Ishikawa (cell line): ENCODE results near the gene IZUMO1.

ENCODE experiments used
- CEBPB ChIP-seq: IDR thresholded peaks from 2 replicates; pipeline ENCODE4 v1.6.1; 2012
- CREB1 ChIP-seq: IDR thresholded peaks from 2 replicates; pipeline ENCODE4 v1.6.1; 2012; ENCODE audit warnings: low read depth
- EGR1 ChIP-seq: IDR thresholded peaks from 2 replicates; pipeline ENCODE4 v1.6.1; 2012
- EP300 ChIP-seq: IDR thresholded peaks from 2 replicates; pipeline ENCODE4 v1.6.1; 2012; ENCODE audit warnings: borderline replicate concordance
- FOXM1 ChIP-seq: IDR thresholded peaks from 2 replicates; pipeline ENCODE4 v1.6.1; 2012; ENCODE audit warnings: low read depth, borderline replicate concordance
- NFIC ChIP-seq: IDR thresholded peaks from 2 replicates; pipeline ENCODE4 v1.6.1; 2012
- RAD21 ChIP-seq: IDR thresholded peaks from 2 replicates; pipeline ENCODE4 v1.6.1; 2012; ENCODE audit warnings: low read depth
- TAF1 ChIP-seq: IDR thresholded peaks from 2 replicates; pipeline ENCODE4 v1.6.1; 2012; ENCODE audit warnings: low read depth, mild to moderate bottlenecking
- TCF12 ChIP-seq: IDR thresholded peaks from 2 replicates; pipeline ENCODE4 v1.6.1; 2012; ENCODE audit warnings: low read depth
- TEAD4 ChIP-seq: IDR thresholded peaks from 2 replicates; pipeline ENCODE4 v1.6.1; 2012
- YY1 ChIP-seq: IDR thresholded peaks from 2 replicates; pipeline ENCODE4 v1.6.1; 2012; ENCODE audit warnings: low read depth
- ZBTB7A ChIP-seq: IDR thresholded peaks from 2 replicates; pipeline ENCODE4 v1.6.1; 2012; ENCODE audit warnings: low read depth
- TF ChIP-seq, protein P1 (sequence below): IDR thresholded peaks from 2 replicates; pipeline ENCODE4 v1.6.1; 2012
- TF ChIP-seq, protein P2 (sequence below): IDR thresholded peaks from 2 replicates; pipeline ENCODE4 v1.6.1; 2012
- TF ChIP-seq, protein P3 (sequence below): IDR thresholded peaks from 2 replicates; pipeline ENCODE4 v1.6.1; 2012; ENCODE audit warnings: low read depth, mild to moderate bottlenecking

The IZUMO1 gene

GRCh38 chr19:48760504-48761205 lies 13.9 kb upstream of the IZUMO1 start:
- TF ChIP-seq, protein P1, sequence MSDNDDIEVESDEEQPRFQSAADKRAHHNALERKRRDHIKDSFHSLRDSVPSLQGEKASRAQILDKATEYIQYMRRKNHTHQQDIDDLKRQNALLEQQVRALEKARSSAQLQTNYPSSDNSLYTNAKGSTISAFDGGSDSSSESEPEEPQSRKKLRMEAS = no peak

DNA sequence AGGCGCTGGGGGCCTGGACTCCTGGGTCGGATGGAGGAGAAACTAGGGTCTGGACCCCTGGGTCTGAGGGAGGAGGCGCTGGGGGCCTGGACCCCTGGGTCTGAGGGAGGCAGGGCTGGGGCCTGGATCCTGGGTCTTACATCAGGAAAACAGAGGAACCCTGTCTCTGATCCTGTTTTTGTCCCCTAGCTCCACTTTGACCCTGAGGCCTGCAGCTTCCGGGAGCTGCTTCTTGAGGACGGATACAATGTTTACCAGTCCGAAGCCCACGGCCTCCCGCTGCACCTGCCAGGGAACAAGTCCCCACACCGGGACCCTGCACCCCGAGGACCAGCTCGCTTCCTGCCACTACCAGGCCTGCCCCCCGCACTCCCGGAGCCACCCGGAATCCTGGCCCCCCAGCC lies 11.0 kb upstream of the IZUMO1 start:
- TF ChIP-seq NFIC (no peak), RAD21 (no peak), TCF12 (no peak), YY1 (no peak), ZBTB7A (no peak), FOXM1 (no peak)
- TF ChIP-seq, protein P2, sequence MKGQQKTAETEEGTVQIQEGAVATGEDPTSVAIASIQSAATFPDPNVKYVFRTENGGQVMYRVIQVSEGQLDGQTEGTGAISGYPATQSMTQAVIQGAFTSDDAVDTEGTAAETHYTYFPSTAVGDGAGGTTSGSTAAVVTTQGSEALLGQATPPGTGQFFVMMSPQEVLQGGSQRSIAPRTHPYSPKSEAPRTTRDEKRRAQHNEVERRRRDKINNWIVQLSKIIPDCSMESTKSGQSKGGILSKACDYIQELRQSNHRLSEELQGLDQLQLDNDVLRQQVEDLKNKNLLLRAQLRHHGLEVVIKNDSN = no peak
- TF ChIP-seq, protein P3, sequence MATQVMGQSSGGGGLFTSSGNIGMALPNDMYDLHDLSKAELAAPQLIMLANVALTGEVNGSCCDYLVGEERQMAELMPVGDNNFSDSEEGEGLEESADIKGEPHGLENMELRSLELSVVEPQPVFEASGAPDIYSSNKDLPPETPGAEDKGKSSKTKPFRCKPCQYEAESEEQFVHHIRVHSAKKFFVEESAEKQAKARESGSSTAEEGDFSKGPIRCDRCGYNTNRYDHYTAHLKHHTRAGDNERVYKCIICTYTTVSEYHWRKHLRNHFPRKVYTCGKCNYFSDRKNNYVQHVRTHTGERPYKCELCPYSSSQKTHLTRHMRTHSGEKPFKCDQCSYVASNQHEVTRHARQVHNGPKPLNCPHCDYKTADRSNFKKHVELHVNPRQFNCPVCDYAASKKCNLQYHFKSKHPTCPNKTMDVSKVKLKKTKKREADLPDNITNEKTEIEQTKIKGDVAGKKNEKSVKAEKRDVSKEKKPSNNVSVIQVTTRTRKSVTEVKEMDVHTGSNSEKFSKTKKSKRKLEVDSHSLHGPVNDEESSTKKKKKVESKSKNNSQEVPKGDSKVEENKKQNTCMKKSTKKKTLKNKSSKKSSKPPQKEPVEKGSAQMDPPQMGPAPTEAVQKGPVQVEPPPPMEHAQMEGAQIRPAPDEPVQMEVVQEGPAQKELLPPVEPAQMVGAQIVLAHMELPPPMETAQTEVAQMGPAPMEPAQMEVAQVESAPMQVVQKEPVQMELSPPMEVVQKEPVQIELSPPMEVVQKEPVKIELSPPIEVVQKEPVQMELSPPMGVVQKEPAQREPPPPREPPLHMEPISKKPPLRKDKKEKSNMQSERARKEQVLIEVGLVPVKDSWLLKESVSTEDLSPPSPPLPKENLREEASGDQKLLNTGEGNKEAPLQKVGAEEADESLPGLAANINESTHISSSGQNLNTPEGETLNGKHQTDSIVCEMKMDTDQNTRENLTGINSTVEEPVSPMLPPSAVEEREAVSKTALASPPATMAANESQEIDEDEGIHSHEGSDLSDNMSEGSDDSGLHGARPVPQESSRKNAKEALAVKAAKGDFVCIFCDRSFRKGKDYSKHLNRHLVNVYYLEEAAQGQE = no peak

DNA sequence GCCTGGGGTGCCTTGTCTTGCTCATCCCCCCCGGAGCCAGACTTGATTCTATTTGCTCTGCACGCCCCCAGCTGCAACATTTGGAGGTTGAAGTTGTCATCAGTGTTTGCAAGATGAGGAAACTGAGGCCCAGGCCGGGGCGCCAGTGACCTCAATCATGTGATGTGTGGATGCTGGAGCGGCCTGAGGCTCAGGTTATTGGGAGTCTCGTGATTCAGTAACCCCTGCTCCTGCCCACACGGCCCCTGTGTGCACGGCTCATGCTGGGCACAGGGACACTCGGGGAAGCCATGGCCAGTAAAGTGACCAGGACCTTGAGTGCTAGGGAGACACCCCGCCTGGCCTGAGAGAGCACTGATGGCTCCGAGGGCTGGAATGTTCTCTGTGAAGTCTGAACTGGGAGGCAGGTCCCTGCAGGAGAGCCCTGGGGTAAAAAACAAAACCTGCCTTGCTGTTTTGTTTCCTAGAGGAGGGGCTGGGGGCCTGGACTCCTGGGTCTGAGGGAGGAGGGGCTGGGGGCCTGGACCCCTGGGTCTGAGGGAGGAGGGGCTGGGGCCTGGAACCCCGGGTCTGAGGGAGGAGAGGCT lies 10.5 kb upstream of the IZUMO1 start:
- no peak for TF ChIP-seq TEAD4

DNA sequence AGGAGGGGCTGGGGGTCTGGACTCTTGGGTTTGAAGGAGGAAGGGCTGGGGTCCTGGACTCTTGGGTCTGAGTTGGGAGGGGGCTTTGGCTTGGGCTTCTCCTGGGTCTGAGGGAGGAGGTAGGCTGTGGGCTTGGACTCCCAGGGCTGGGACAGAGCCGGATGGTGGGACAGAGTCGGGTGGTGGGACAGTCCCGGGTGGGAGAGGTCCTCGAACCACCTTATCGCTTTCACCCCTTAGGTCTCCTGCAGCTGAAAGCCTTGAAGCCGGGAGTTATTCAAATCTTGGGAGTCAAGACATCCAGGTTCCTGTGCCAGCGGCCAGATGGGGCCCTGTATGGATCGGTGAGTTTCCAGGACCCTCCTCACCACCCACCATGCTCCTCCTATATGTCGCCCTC lies 10.0 kb upstream of the IZUMO1 start:
- TF ChIP-seq YY1 = no peak
- no peak for TF ChIP-seq EP300
- TF ChIP-seq, protein P3 = no peak
- TF ChIP-seq EGR1 = no peak
- TF ChIP-seq TEAD4 = no peak
- TF ChIP-seq FOXM1 = no peak
- TF ChIP-seq, protein P1 = no peak
- TF ChIP-seq, protein P2 = no peak
- TF ChIP-seq TAF1 = no peak
- TF ChIP-seq ZBTB7A = no peak
- no peak for TF ChIP-seq CREB1
- TF ChIP-seq NFIC = no peak
- no peak for TF ChIP-seq RAD21
- TF ChIP-seq CEBPB = no peak
- no peak for TF ChIP-seq TCF12

GRCh38 chr19:48756212-48756611 lies 9.5 kb upstream of the IZUMO1 start:
- no peak for TF ChIP-seq YY1
- TF ChIP-seq, protein P2 = no peak
- TF ChIP-seq RAD21 = no peak
- no peak for TF ChIP-seq EGR1
- no peak for TF ChIP-seq TCF12
- TF ChIP-seq, protein P3 = no peak
- TF ChIP-seq EP300 = no peak
- no peak for TF ChIP-seq FOXM1
- TF ChIP-seq, protein P1 = no peak
